ENCODE results near the gene RNASE7.

The RNASE7 gene

DNA sequence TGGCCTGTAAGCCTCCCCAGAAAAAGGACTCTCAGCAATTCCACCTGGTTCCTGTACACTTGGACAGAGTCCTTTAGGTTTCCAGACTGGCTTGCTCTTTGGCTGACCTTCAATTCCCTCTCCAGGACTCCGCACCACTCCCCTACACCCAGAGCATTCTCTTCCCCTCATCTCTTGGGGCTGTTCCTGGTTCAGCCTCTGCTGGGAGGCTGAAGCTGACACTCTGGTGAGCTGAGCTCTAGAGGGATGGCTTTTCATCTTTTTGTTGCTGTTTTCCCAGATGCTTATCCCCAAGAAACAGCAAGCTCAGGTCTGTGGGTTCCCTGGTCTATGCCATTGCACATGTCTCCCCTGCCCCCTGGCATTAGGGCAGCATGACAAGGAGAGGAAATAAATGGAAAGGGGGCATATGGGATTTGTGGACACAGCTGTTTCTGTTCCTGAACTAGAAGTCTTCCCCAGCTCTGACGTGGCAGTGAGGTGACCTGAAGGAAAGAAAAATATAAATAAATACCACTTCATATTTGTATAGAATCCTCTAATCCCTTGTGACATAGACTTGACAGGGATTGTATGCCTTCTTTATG, 1.3 kb downstream of the RNASE7 start:
- ChIA-PET CTCF (interaction anchor here (0.6 to 7.0 kb wide), 11 partner anchors 10 to 220 kb away, joined by 3 to 206 read pairs (median 4); partner anchors contain the start of gene TMEM253), POLR2A (no interaction called here)
- H3K36me3 ChIP-seq (ENCODE audit: control insufficient read depth in 2 of 2, insufficient read depth in 1 of 2, low read length in 2 of 2) = no peaks in the 10 kb centered on the region
- no peaks in the 10 kb centered on the region for H3K4me1 ChIP-seq (ENCODE audit: control insufficient read depth, insufficient read depth, low read length)
- H3K9me3 ChIP-seq (ENCODE audit: control insufficient read depth, insufficient read depth, low read depth, low read length) = no peaks in the 10 kb centered on the region
- H3K4me3 ChIP-seq (ENCODE audit: low read depth, low read length) = no peak overlapping the region
- TF ChIP-seq, protein P1, sequence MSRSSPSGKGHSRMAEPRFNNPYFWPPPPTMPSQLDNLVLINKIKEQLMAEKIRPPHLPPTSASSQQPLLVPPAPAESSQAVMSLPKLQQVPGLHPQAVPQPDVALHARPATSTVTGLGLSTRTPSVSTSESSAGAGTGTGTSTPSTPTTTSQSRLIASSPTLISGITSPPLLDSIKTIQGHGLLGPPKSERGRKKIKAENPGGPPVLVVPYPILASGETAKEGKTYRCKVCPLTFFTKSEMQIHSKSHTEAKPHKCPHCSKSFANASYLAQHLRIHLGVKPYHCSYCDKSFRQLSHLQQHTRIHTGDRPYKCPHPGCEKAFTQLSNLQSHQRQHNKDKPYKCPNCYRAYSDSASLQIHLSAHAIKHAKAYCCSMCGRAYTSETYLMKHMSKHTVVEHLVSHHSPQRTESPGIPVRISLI (tag by site-specific recombination; IDR thresholded peaks at IDR 0.05) = no peak
- TF ChIP-seq ZNF658 (tag by site-specific recombination; IDR thresholded peaks at IDR 0.05) = no peak
- no peak for TF ChIP-seq ZSCAN5A (tag by site-specific recombination; IDR thresholded peaks at IDR 0.05)
- TF ChIP-seq, protein P2, sequence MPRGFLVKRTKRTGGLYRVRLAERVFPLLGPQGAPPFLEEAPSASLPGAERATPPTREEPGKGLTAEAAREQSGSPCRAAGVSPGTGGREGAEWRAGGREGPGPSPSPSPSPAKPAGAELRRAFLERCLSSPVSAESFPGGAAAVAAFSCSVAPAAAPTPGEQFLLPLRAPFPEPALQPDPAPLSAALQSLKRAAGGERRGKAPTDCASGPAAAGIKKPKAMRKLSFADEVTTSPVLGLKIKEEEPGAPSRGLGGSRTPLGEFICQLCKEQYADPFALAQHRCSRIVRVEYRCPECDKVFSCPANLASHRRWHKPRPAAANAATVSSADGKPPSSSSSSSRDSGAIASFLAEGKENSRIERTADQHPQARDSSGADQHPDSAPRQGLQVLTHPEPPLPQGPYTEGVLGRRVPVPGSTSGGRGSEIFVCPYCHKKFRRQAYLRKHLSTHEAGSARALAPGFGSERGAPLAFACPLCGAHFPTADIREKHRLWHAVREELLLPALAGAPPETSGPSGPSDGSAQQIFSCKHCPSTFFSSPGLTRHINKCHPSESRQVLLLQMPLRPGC (tag by site-specific recombination; IDR thresholded peaks at IDR 0.05) = no peak
- TF ChIP-seq SALL2 (tag by site-specific recombination; IDR thresholded peaks at IDR 0.05; ENCODE audit: borderline replicate concordance) = no peak
- TF ChIP-seq SETDB1 (IDR thresholded peaks at IDR 0.05; ENCODE audit: insufficient read length, low read length) = no peak
- no peak for TF ChIP-seq ZNF624 (tag by site-specific recombination; IDR thresholded peaks at IDR 0.05)
- TF ChIP-seq ZNF37A (tag by site-specific recombination; IDR thresholded peaks at IDR 0.05) = no peak
- no peak for TF ChIP-seq ZBTB20 (tag by site-specific recombination; IDR thresholded peaks at IDR 0.05)
- no peak for TF ChIP-seq ZNF747 (tag by site-specific recombination; IDR thresholded peaks at IDR 0.05)
- no peak for TF ChIP-seq ZNF48 (tag by site-specific recombination; IDR thresholded peaks at IDR 0.05)
- H3K27ac ChIP-seq (ENCODE audit: extremely low read depth, low read depth, low read length) = no peak overlapping the region

GRCh38 chr14:21043974-21044618, 1.9 kb downstream of the RNASE7 start:
- ChIA-PET CTCF (interaction anchor here (0.6 to 7.0 kb wide), 11 partner anchors 24 to 264 kb away, joined by 3 to 206 read pairs (median 4); partner anchors contain the start of gene TMEM253), POLR2A (no interaction called here)
- TF ChIP-seq ZFP37 (tag by site-specific recombination; IDR thresholded peaks at IDR 0.05) = no peak
- H3K36me3 ChIP-seq (ENCODE audit: control insufficient read depth in 2 of 2, insufficient read depth in 1 of 2, low read length in 2 of 2) = no peaks in the 10 kb centered on the region
- no peak overlapping the region for H3K4me3 ChIP-seq (ENCODE audit: low read depth, low read length)
- no peaks in the 10 kb centered on the region for H3K4me1 ChIP-seq (ENCODE audit: control insufficient read depth, insufficient read depth, low read length)
- H3K27ac ChIP-seq (ENCODE audit: extremely low read depth, low read depth, low read length) = no peak overlapping the region
- no peaks in the 10 kb centered on the region for H3K9me3 ChIP-seq (ENCODE audit: control insufficient read depth, insufficient read depth, low read depth, low read length)

DNA sequence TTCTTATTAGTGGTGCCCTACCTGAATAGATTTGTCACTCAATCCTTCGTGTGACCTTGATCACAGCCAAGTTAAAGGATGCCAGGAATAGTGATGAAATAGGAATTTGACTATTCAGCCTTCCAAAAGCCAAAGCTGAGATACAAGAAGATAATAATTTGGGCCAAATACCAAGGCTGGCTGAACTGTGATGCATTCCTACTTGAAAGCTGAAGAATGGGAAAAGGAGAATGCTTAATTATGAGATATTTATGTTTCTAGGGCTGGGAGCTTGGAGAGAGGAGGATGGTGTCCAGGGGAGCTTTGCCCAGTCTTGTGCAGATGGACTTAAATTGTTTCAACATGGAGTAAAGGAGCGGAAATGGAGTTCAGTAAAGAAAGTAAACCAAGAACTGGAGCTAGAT, 5.2 kb downstream of the RNASE7 start:
- TF ChIP-seq ZNF777 (tag by site-specific recombination; IDR thresholded peaks at IDR 0.05; ENCODE audit: borderline replicate concordance) (no peak), ZBTB17 (tag by site-specific recombination; IDR thresholded peaks at IDR 0.05) (peak; percentile 78), SCRT1 (tag by site-specific recombination; IDR thresholded peaks at IDR 0.05; ENCODE audit: borderline replicate concordance) (no peak)
- CTCF ChIA-PET = interaction anchor here (0.6 to 3.2 kb wide), 9 partner anchors 8 to 185 kb away, joined by 3 to 20 read pairs (median 4); partner anchors contain the start of gene ARHGEF40
- Histone ChIP-seq H3K9me3 (ENCODE audit: control insufficient read depth, insufficient read depth, low read depth, low read length) (no peaks in the 10 kb centered on the region), H3K4me3 (ENCODE audit: low read depth, low read length) (no peak overlapping the region), H3K4me1 (ENCODE audit: control insufficient read depth, insufficient read depth, low read length) (no peaks in the 10 kb centered on the region), H3K36me3 (ENCODE audit: control insufficient read depth in 2 of 2, insufficient read depth in 1 of 2, low read length in 2 of 2) (no peaks in the 10 kb centered on the region), H3K27ac (ENCODE audit: extremely low read depth, low read depth, low read length) (no peak overlapping the region)
- POLR2A ChIA-PET = interaction anchor here (1.0 to 2.1 kb wide), 2 partner anchors 24 to 45 kb away, joined by 3 to 4 read pairs; no protein-coding TSS in a partner anchor

Measured in HEK293 (cell line).